A549 (cell line): ENCODE measurements around the gene ACOXL. TPM values are rescaled to one million over a fixed set of nuclear protein-coding genes. Genes with fewer than 3 reads are reported as not detected.

Experiments
- ATAC-seq, 2 experiments: fragments of 200-7000 bp in 1 of 2; fragments of >200 bp in 1 of 2; cut with Nextera tagmentation in 1 of 2; cut with Tn5 transposase in 1 of 2; 3 replicates each; pipeline versions ENCODE4 v1.8.0 to v1.9.1; 2018 to 2020; ENCODE audit warnings: mild to moderate bottlenecking in 1 of 2, moderate library complexity in 1 of 2
- CTCF ChIA-PET: fragments of 300-600 bp; sonication (Branson Sonifier 250); formaldehyde crosslinking; extraction: SDS; loops from one replicate; lab custom pipeline; 2021; ENCODE audit warnings: antibody characterized with exemption, inconsistent platforms; lab: Yijun Ruan, JAX
- POLR2A ChIA-PET: fragments of 350-600 bp; formaldehyde crosslinking; extraction: SDS; loops from one replicate; lab custom pipeline; 2021; ENCODE audit warnings: antibody characterized with exemption, inconsistent platforms; lab: Yijun Ruan, JAX
- DNase-seq, 2 experiments: peaks; one replicate each; pipeline versions ENCODE4 v3.0.0 to v3.0.0-alpha.2; 2011 to 2016; ENCODE audit warnings: low read depth in 1 of 2, low spot score in 1 of 2
- FAIRE-seq: peaks from 2 replicates; lab custom pipeline; 2011; peaks lifted over from hg19 to GRCh38; lab: Jason Lieb, UNC
- H3K27ac ChIP-seq, 2 experiments: fragments of >200 bp; sonication (Bioruptor Twin); formaldehyde crosslinking; 3 replicates each; pipeline ENCODE4 v1.5.1; 2016 to 2017
- H3K4me1 ChIP-seq: fragments of >200 bp; sonication (Bioruptor Twin); formaldehyde crosslinking; 3 replicates; pipeline ENCODE4 v1.6.1; 2016
- H3K4me2 ChIP-seq: fragments of >200 bp; sonication (Bioruptor Twin); formaldehyde crosslinking; 3 replicates; pipeline ENCODE4 v1.6.1; 2016
- H3K4me3 ChIP-seq: fragments of >200 bp; sonication (Bioruptor Twin); formaldehyde crosslinking; 3 replicates; pipeline ENCODE4 v1.5.1; 2016
- H3K9me3 ChIP-seq: fragments of >200 bp; sonication (Bioruptor Twin); formaldehyde crosslinking; 3 replicates; pipeline ENCODE4 v1.6.1; 2016
- CBX2 ChIP-seq: fragments of 200-600 bp; sonication (generic); IDR thresholded peaks from 2 replicates; pipeline ENCODE4 v1.6.1; 2016; ENCODE audit warnings: low read depth, mild to moderate bottlenecking, borderline replicate concordance
- CEBPB ChIP-seq, 2 experiments: fragments of >200 bp in 1 of 2; sonication (Bioruptor Twin) in 1 of 2; formaldehyde crosslinking in 1 of 2; IDR thresholded peaks; 2 replicates each; pipeline ENCODE4 v1.6.1; 2012 to 2016
- CHD2 ChIP-seq: fragments of 150-350 bp; IDR thresholded peaks from 2 replicates; pipeline ENCODE4 v1.6.1; 2014; ENCODE audit warnings: low read length; ENCODE audit not compliant: partially characterized antibody
- CHD4 ChIP-seq: fragments of 200-600 bp; sonication (generic); IDR thresholded peaks from 2 replicates; pipeline ENCODE4 v1.6.1; 2016; ENCODE audit warnings: antibody characterized with exemption, mild to moderate bottlenecking, borderline replicate concordance
- EHF ChIP-seq: fragments of 250-450 bp; sonication (Bioruptor Pico); IDR thresholded peaks from 2 replicates; pipeline ENCODE4 v1.5.0; 2020; ENCODE audit warnings: mild to moderate bottlenecking
- EP300 ChIP-seq, 2 experiments: fragments of >200 bp; sonication (Bioruptor Twin); formaldehyde crosslinking; IDR thresholded peaks; 2 replicates in 1 of 2; 3 replicates in 1 of 2; pipeline ENCODE4 v1.6.1; 2016 to 2017
- ESRRA ChIP-seq: fragments of 150-350 bp; IDR thresholded peaks from 2 replicates; pipeline ENCODE4 v1.6.1; 2014; ENCODE audit warnings: mild to moderate bottlenecking, low read length, borderline replicate concordance
- GATA3 ChIP-seq: IDR thresholded peaks from 2 replicates; pipeline ENCODE4 v1.6.1; 2012; ENCODE audit warnings: borderline replicate concordance
- HDAC2 ChIP-seq: fragments of 200-600 bp; sonication (generic); IDR thresholded peaks from 2 replicates; pipeline ENCODE4 v1.6.1; 2016
- HOXA7 ChIP-seq: fragments of 250-450 bp; sonication (Bioruptor Pico); IDR thresholded peaks from 2 replicates; pipeline ENCODE4 v1.5.0; 2020; ENCODE audit warnings: mild to moderate bottlenecking, moderate library complexity
- HOXB5 ChIP-seq: fragments of 250-450 bp; sonication (Bioruptor Pico); IDR thresholded peaks from 2 replicates; pipeline ENCODE4 v1.5.0; 2020; ENCODE audit warnings: mild to moderate bottlenecking, moderate library complexity
- JUN ChIP-seq, 2 experiments: fragments of >200 bp; sonication (Bioruptor Twin); formaldehyde crosslinking; IDR thresholded peaks; 2 replicates in 1 of 2; 3 replicates in 1 of 2; pipeline ENCODE4 v1.6.1; 2016 to 2017
- MAFK ChIP-seq: fragments of 450-650 bp; IDR thresholded peaks from 2 replicates; pipeline ENCODE4 v1.6.1; 2014; ENCODE audit not compliant: partially characterized antibody
- NR3C1 ChIP-seq: fragments of >200 bp; sonication (Bioruptor Twin); formaldehyde crosslinking; IDR thresholded peaks from 3 replicates; pipeline ENCODE4 v1.6.1; 2017
- RAD21 ChIP-seq, 2 experiments: fragments of >200 bp in 1 of 2; sonication (Bioruptor Twin) in 1 of 2; formaldehyde crosslinking in 1 of 2; IDR thresholded peaks in 1 of 2; conservative IDR thresholded peaks in 1 of 2; 2 replicates in 1 of 2; 3 replicates in 1 of 2; pipeline ENCODE4 v1.6.1; 2012 to 2018; ENCODE audit warnings: inconsistent platforms in 1 of 2
- SREBF2 ChIP-seq: fragments of 450-650 bp; IDR thresholded peaks from 2 replicates; pipeline ENCODE4 v1.6.1; 2014; ENCODE audit warnings: mild to moderate bottlenecking, moderate library complexity
- USF2 ChIP-seq: fragments of 450-650 bp; IDR thresholded peaks from 2 replicates; pipeline ENCODE4 v1.6.1; 2014; ENCODE audit warnings: antibody characterized with exemption
- ZC3H11A ChIP-seq: fragments of 450-650 bp; IDR thresholded peaks from 2 replicates; pipeline ENCODE4 v1.6.1; 2014; ENCODE audit warnings: antibody characterized with exemption, mild to moderate bottlenecking
- ZFP36 ChIP-seq: fragments of 450-650 bp; IDR thresholded peaks from 2 replicates; pipeline ENCODE4 v1.6.1; 2014; ENCODE audit warnings: borderline replicate concordance; ENCODE audit not compliant: partially characterized antibody
- ZSCAN20 ChIP-seq: fragments of 250-450 bp; sonication (Bioruptor Pico); IDR thresholded peaks from 2 replicates; pipeline ENCODE4 v1.8.0; 2022; ENCODE audit warnings: mild to moderate bottlenecking, moderate library complexity
- WGBS: methylation state at CpG from one replicate; pipeline ENCODE4 v1.1.6; 2017; ENCODE audit errors: missing lambda C conversion rate; 5-methylcytosine and 5-hydroxymethylcytosine counted together
- polyA plus RNA-seq, 4 experiments: library from polyadenylated mRNA; depleted of rRNA in 3 of 4; stranded (reverse); fragments of >200 nt; fragmentation: RNase III in 1 of 4; extraction: RNeasy Plus Mini Kit Qiagen cat#74134 plus additional on column Dnase treatment in 1 of 4; gene quantifications; 2 replicates in 3 of 4; 3 replicates in 1 of 4; pipeline ENCODE4 v1.2.3, GENCODE V29; 2011 to 2017
- TF ChIP-seq, protein P1 (sequence below): fragments of >200 bp; sonication (Bioruptor Twin); formaldehyde crosslinking; IDR thresholded peaks from 2 replicates; pipeline ENCODE4 v1.6.1; 2016
- TF ChIP-seq, protein P2 (sequence below): IDR thresholded peaks from 2 replicates; pipeline ENCODE4 v1.6.1; 2012

ACOXL gene
- polyA plus RNA-seq, 2 of the 4 experiments (the other 2 are of a cell fraction) = not detected

- Histone ChIP-seq H3K9me3 (no peaks in the 10 kb centered on the region), H3K27ac (no peak overlapping the region), H3K4me2 (no peak overlapping the region), H3K4me3 (no peak overlapping the region), H3K4me1 (no peaks in the 10 kb centered on the region)
- CTCF ChIA-PET = no interaction called here
- FAIRE-seq = no peak
- WGBS = 33% methylated on average over 4 of the region's 4 CpGs
- DNase-seq = no peak
- TF ChIP-seq, protein P1, sequence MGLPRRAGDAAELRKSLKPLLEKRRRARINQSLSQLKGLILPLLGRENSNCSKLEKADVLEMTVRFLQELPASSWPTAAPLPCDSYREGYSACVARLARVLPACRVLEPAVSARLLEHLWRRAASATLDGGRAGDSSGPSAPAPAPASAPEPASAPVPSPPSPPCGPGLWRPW = no peak
- TF ChIP-seq CHD2 = no peak
- no peak for TF ChIP-seq CHD4
- TF ChIP-seq, protein P2, sequence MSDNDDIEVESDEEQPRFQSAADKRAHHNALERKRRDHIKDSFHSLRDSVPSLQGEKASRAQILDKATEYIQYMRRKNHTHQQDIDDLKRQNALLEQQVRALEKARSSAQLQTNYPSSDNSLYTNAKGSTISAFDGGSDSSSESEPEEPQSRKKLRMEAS = no peak
- TF ChIP-seq NR3C1 = no peak
- TF ChIP-seq CBX2 = no peak
- no peak for TF ChIP-seq ZFP36
- TF ChIP-seq USF2 = no peak
- no peak for TF ChIP-seq HOXB5 (CRISPR knock-in tag)
- no peak for TF ChIP-seq EHF (CRISPR knock-in tag)
- no peak for TF ChIP-seq EP300 (IDR thresholded peaks at IDR 0.05)
- no peak for TF ChIP-seq ZC3H11A
- no peak for TF ChIP-seq HDAC2
- TF ChIP-seq JUN (IDR thresholded peaks at IDR 0.05) = no peak
- TF ChIP-seq SREBF2 = no peak
- no peak for TF ChIP-seq GATA3
- no peak for TF ChIP-seq HOXA7 (CRISPR knock-in tag)
- POLR2A ChIA-PET = no interaction called here
- ATAC-seq = no peak
These were observed 292.9 kb downstream of the ACOXL start for GRCh38 chr2:111025288-111025687.

DNA sequence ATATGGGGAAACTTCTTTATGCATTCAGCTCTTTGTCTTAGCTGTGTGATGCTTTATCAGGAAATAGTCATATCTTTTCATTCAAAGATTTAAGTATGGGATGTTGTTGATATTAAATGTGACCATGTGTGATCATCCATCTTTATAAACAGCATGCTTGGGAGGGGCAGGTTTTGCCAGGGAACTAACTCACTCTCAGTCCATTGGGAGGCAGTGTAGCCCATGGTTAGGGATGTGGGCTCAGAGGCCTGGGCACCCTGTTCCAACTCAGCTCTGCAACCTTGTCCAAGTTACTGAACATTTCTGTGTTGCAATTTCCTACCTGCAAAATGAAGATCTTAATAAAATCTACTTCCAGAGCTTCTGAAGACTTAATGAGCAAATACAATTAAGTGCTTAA, 296.3 kb downstream of the ACOXL start:
- Histone ChIP-seq H3K4me3 (no peak overlapping the region), H3K9me3 (no peaks in the 10 kb centered on the region)
- POLR2A ChIA-PET = no interaction called here
- DNase-seq (peak in 1 of 2 experiments; percentile 7), ATAC-seq (no peak)
- TF ChIP-seq ZSCAN20 = no peak
- peak in 1 of 2 experiments; percentile 44; a peak in 2 of 5 replicates for TF ChIP-seq RAD21 (conservative IDR thresholded peaks at IDR 0.05 in 1 of 2, IDR thresholded peaks at IDR 0.05 in 1 of 2)
- TF ChIP-seq, all 56 proteins: peak for 1
- H3K4me1 ChIP-seq = peaks cover 22% of the 10 kb centered on the region
- CTCF ChIA-PET = no interaction called here
- H3K4me2 ChIP-seq = no peak overlapping the region
- no peak overlapping the region for H3K27ac ChIP-seq
- FAIRE-seq = no peak

GRCh38 chr2:111029181-111029927, 297.0 kb downstream of the ACOXL start:
- no peaks in the 10 kb centered on the region for H3K9me3 ChIP-seq
- ChIA-PET CTCF (no interaction called here), POLR2A (no interaction called here)
- H3K27ac ChIP-seq = no peak overlapping the region
- no peak for FAIRE-seq
- no peak for TF ChIP-seq CEBPB (IDR thresholded peaks at IDR 0.05)
- no peak for TF ChIP-seq MAFK
- TF ChIP-seq ESRRA = no peak
- H3K4me2 ChIP-seq = no peak overlapping the region
- peaks cover 22% of the 10 kb centered on the region for H3K4me1 ChIP-seq
- peak in 1 of 2 experiments; percentile 30 for DNase-seq
- peak in 1 of 2 experiments; percentile 64; a peak in 3 of 6 replicates for ATAC-seq
- WGBS = 59% methylated on average over 7 of the region's 7 CpGs
- no peak overlapping the region for H3K4me3 ChIP-seq
